Spinal cord (tissue), 10 donors: ENCODE data around the gene AP4M1. TPM values are rescaled to one million over a fixed set of nuclear protein-coding genes. Genes with fewer than 3 reads are reported as not detected.
"Not testable (repeated sequence)": the region's sequence is repeated elsewhere in the genome, so short reads cannot be mapped to it uniquely, and the experiment has no call there.

Experiments used
- DNase-seq, 6 donors: peaks; one replicate each; pipeline versions ENCODE4 v3.0.0 to v3.0.0-alpha.2; 2013 to 2015; ENCODE audit warnings: low spot score in 6 of 6, low read depth in 4 of 6
- H3K27ac ChIP-seq: one replicate; pipeline ENCODE4 v1.5.1; 2013; ENCODE audit warnings: low read depth, low read length, control low read depth
- H3K27me3 ChIP-seq: one replicate; pipeline ENCODE4 v1.6.1; 2013; ENCODE audit warnings: low read length; ENCODE audit not compliant: control insufficient read depth, insufficient read depth
- H3K36me3 ChIP-seq: one replicate; pipeline ENCODE4 v1.6.1; 2013; ENCODE audit warnings: low read length; ENCODE audit not compliant: control insufficient read depth, insufficient read depth
- H3K4me1 ChIP-seq: one replicate; pipeline ENCODE4 v1.6.1; 2013; ENCODE audit warnings: low read length; ENCODE audit not compliant: control insufficient read depth, insufficient read depth
- H3K4me3 ChIP-seq: one replicate; pipeline ENCODE4 v1.5.1; 2013; ENCODE audit warnings: low read depth, low read length, control low read depth
- H3K9me3 ChIP-seq: one replicate; pipeline ENCODE4 v1.6.1; 2013; ENCODE audit warnings: low read length; ENCODE audit not compliant: control insufficient read depth, insufficient read depth
- WGBS: methylation state at CpG from one replicate; pipeline ENCODE4 v1.1.5; 2013; ENCODE audit warnings: missing lambda C conversion rate; ENCODE audit not compliant: insufficient coverage; 5-methylcytosine and 5-hydroxymethylcytosine counted together
- polyA plus RNA-seq, 2 donors: library from polyadenylated mRNA; unstranded; fragments of 120-200 nt; gene quantifications; one replicate each; pipeline ENCODE4 v1.2.1, GENCODE V29; 2013; ENCODE audit not compliant: insufficient read length in 2 of 2
- total RNA-seq, 2 donors: library from RNA; depleted of rRNA in 1 of 2; stranded (reverse); fragments of 120-200 nt in 1 of 2; fragments of >200 nt in 1 of 2; gene quantifications; one replicate each; pipeline versions ENCODE4 v1.2.3 to v1.2.4, GENCODE V29; 2013 to 2014
- donor health status: healthy.

Gene AP4M1
- total and polyA plus RNA-seq, 4 donors: 18.2 to 47.7 (median 29.4) TPM

GRCh38 chr7:100141555-100141949 is 40.1 kb downstream of the AP4M1 start:
- Histone ChIP-seq H3K4me3 (no peak overlapping the region), H3K4me1 (no peaks in the 10 kb centered on the region)
- no CpG with 5 or more reads among the region's 3 CpGs for WGBS

DNA sequence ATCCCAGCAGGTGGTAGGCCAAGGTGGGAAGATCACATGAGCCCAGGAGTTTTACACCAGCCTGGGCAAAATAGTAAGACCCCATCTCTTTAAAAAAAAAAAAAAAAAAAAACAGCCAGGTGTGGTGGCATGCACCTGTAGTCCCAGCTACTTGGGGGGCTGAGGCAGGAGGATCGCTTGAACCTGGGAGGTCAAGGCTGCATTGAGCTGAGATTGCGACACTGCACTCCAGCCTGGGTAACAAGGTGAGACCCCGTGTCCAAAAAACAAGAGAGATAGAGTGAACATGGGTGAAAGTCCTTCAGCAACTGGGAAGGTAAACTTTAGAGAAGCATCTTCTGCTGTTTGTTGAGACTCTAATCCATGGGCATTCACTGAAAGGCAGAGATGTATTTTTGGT is 41.0 kb downstream of the AP4M1 start:
- no peaks in the 10 kb centered on the region for H3K9me3 ChIP-seq
- no peak overlapping the region for H3K27ac ChIP-seq
- no peak overlapping the region for H3K4me3 ChIP-seq
- no peak for DNase-seq
- H3K36me3 ChIP-seq: no peaks in the 10 kb centered on the region
- WGBS: 91% methylated on average over 3 of the region's 3 CpGs
- H3K4me1 ChIP-seq: no peaks in the 10 kb centered on the region
- no peaks in the 10 kb centered on the region for H3K27me3 ChIP-seq

More at GRCh38 chr7:100141555-100141949, 40.1 kb downstream of the AP4M1 start:
- no peaks in the 10 kb centered on the region for H3K36me3 ChIP-seq
- DNase-seq: no peak
- no peaks in the 10 kb centered on the region for H3K27me3 ChIP-seq
- H3K9me3 ChIP-seq: no peaks in the 10 kb centered on the region
- no peak overlapping the region for H3K27ac ChIP-seq

GRCh38 chr7:100146350-100146749 is 44.9 kb downstream of the AP4M1 start:
- H3K27ac ChIP-seq, H3K4me3 ChIP-seq, H3K27me3 ChIP-seq, H3K9me3 ChIP-seq, H3K36me3 ChIP-seq, DNase-seq: not testable (repeated sequence)
- WGBS: no CpG with 5 or more reads among the region's 4 CpGs
- H3K4me1 ChIP-seq: peaks cover 20% of the 10 kb centered on the region

DNA sequence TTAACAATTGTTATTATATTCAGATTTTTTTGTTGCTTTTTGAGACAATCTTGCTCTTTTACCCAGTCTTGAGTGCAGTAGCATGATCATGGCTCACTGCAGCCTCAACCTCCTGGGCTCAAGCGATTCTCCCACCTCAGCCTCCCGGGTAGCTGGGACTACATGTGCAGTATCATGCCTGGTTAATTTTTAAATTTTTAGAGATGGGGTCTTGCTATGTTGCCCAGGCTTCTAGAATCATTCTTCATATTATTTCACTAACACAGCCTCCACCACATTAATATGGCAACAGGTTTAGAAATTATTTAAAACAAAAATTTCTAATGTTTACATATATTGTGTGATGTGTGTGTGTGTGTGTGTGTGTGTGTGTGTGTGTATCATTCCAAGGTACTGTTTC is 45.8 kb downstream of the AP4M1 start:
- Histone ChIP-seq H3K4me1 (peaks cover 20% of the 10 kb centered on the region), H3K27me3 (no peaks in the 10 kb centered on the region), H3K36me3 (peaks cover 5% of the 10 kb centered on the region), H3K9me3 (no peaks in the 10 kb centered on the region), H3K4me3 (no peak overlapping the region), H3K27ac (no peak overlapping the region)
- no CpG with 5 or more reads among the region's 2 CpGs for WGBS
- DNase-seq: no peak

- peak overlapping the region; percentile 97 for H3K4me3 ChIP-seq
- H3K36me3 ChIP-seq: peaks cover 8% of the 10 kb centered on the region
- peaks cover 20% of the 10 kb centered on the region for H3K4me1 ChIP-seq
- no peaks in the 10 kb centered on the region for H3K27me3 ChIP-seq
- peak overlapping the region; percentile 80 for H3K27ac ChIP-seq
- no peak for DNase-seq
- WGBS: 18% methylated on average over 10 of the region's 14 CpGs
- no peaks in the 10 kb centered on the region for H3K9me3 ChIP-seq
Observed at GRCh38 chr7:100148225-100148558, 46.7 kb downstream of the AP4M1 start.

GRCh38 chr7:100148559-100149328 is 47.3 kb downstream of the AP4M1 start, which contains the start of gene LAMTOR4:
Gene LAMTOR4 (plus strand): TSS chr7:100148918. CDS start chr7:100148973, 55 bp downstream.
- 0% methylated on average over 40 of the region's 46 CpGs for WGBS

DNA sequence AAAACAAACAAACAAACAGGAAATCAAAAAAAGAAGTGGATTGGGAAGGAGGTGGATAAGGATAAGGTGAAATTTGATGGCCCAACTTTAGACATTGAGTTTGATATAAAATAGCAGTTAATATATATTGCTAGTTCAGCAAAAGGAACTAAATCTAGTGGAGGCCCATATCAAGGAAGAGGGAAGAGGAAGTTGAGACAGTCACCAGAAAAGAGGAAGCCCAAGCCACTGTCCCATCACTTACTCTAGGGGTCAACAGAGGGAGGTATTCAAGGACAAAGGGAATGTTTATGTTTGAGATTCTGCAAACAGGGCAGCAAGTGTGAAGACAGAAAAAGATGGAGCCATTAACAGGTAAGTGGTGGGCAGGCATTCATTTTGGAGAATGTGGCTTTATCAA is 51.0 kb downstream of the AP4M1 start:
- peaks cover 33% of the 10 kb centered on the region for H3K4me1 ChIP-seq
- no peaks in the 10 kb centered on the region for H3K27me3 ChIP-seq
- DNase-seq: no peak
- no peak overlapping the region for H3K27ac ChIP-seq
- H3K36me3 ChIP-seq: peaks cover 46% of the 10 kb centered on the region
- no peak overlapping the region for H3K4me3 ChIP-seq
- no peaks in the 10 kb centered on the region for H3K9me3 ChIP-seq

More at GRCh38 chr7:100148559-100149328, 47.3 kb downstream of the AP4M1 start, which contains the start of gene LAMTOR4:
- Histone ChIP-seq H3K36me3 (peaks cover 13% of the 10 kb centered on the region), H3K27me3 (no peaks in the 10 kb centered on the region), H3K4me3 (peak within 1 kb of the TSS; percentile 97), H3K27ac (peak within 1 kb of the TSS; percentile 80), H3K4me1 (peaks cover 20% of the 10 kb centered on the region), H3K9me3 (no peaks in the 10 kb centered on the region)
- DNase-seq: peak; percentile 92 to 100 (median 98)

DNA sequence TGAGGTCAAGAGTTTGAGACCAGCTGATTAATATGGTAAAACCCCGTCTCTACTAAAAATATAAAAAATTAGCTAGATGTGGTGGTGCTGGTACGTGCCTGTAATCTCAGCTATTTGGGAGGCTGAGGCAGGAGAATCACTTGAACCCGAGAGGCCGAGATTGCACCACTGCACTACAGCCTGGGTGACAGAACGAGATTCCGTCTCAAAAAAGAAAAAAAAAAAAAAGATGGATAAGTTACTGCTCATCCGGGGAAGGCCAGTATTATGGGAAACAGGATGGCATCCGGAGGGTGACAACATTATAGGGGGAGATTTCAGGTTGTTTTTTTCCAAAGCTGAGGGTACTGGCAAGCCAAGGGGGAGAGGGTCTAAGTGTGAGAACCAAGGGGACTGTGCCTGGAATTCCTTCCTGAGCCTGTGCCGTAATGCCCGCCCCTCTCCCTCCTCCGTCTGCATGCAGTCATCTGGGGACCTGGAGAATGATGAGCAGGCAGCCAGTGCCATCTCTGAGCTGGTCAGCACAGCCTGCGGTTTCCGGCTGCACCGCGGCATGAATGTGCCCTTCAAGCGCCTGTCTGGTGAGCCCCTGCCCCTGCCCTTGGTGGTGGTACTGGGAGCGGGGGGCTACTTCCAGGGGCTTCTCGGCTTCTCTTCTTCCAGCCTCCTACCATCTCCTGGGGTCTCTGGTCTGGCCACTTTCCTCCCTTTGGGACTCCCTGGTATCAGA is 51.7 kb downstream of the AP4M1 start:
- Histone ChIP-seq H3K9me3 (no peaks in the 10 kb centered on the region), H3K27ac (no peak overlapping the region), H3K4me1 (peaks cover 35% of the 10 kb centered on the region), H3K4me3 (no peak overlapping the region), H3K36me3 (peaks cover 47% of the 10 kb centered on the region), H3K27me3 (no peaks in the 10 kb centered on the region)
- DNase-seq: no peak
- 85% methylated on average over 15 of the region's 18 CpGs for WGBS

GRCh38 chr7:100153708-100154535 is 52.5 kb downstream of the AP4M1 start:
- no peaks in the 10 kb centered on the region for H3K9me3 ChIP-seq
- H3K4me3 ChIP-seq: no peak overlapping the region
- no peak for DNase-seq
- H3K27me3 ChIP-seq: no peaks in the 10 kb centered on the region
- peaks cover 47% of the 10 kb centered on the region for H3K36me3 ChIP-seq
- H3K27ac ChIP-seq: no peak overlapping the region
- WGBS: 75% methylated on average over 2 of the region's 16 CpGs
- peaks cover 33% of the 10 kb centered on the region for H3K4me1 ChIP-seq
